GM19025 (cell line): Measurements from ENCODE around the gene SLC39A5.
"Not testable (repeated sequence)": the region's sequence is repeated elsewhere in the genome, so short reads cannot be mapped to it uniquely, and the experiment has no call there.

Experiments used
- ATAC-seq: cut with Tn5 transposase; IDR thresholded peaks from one replicate; pipeline ENCODE4 v1.9.1; 2021; ENCODE audit warnings: mild to moderate bottlenecking, low read depth, moderate library complexity; ENCODE audit not compliant: unreplicated experiment

The SLC39A5 gene

GRCh38 chr12:56241424-56242303 is 11.8 kb downstream of the SLC39A5 start:
- no peak for ATAC-seq

GRCh38 chr12:56242986-56243385 is 13.1 kb downstream of the SLC39A5 start:
- no peak for ATAC-seq

- ATAC-seq = no peak
Observed at GRCh38 chr12:56243731-56244181, 13.9 kb downstream of the SLC39A5 start.

GRCh38 chr12:56244494-56244893 is 14.6 kb downstream of the SLC39A5 start:
- ATAC-seq = no peak

GRCh38 chr12:56247923-56248322 is 18.1 kb downstream of the SLC39A5 start:
- ATAC-seq = no peak

- ATAC-seq = no peak
Observed at GRCh38 chr12:56248711-56249110, 18.9 kb downstream of the SLC39A5 start.

- ATAC-seq = no peak
Observed at GRCh38 chr12:56252649-56253048, 22.8 kb downstream of the SLC39A5 start.

- no peak for ATAC-seq
Observed at GRCh38 chr12:56253091-56253490, 23.2 kb downstream of the SLC39A5 start.

- no peak for ATAC-seq
Observed at GRCh38 chr12:56255671-56256070, 25.8 kb downstream of the SLC39A5 start.

- ATAC-seq = no peak
Observed at GRCh38 chr12:56256326-56256960, 26.6 kb downstream of the SLC39A5 start.

GRCh38 chr12:56257071-56257470 is 27.2 kb downstream of the SLC39A5 start:
- ATAC-seq = no peak

- ATAC-seq = no peak
Observed at GRCh38 chr12:56257491-56258067, 27.7 kb downstream of the SLC39A5 start.

GRCh38 chr12:56258068-56258819 is 28.4 kb downstream of the SLC39A5 start, which contains the start of gene ANKRD52:
Gene ANKRD52, minus strand, starts transcription at chr12:56258384. Its CDS starts 115 bp downstream, at chr12:56258269.
- peak; percentile 95 for ATAC-seq

- ATAC-seq = no peak
Observed at GRCh38 chr12:56258820-56259183, 29.0 kb downstream of the SLC39A5 start.

GRCh38 chr12:56260380-56260779 is 30.5 kb downstream of the SLC39A5 start:
- no peak for ATAC-seq

- ATAC-seq = no peak
Observed at GRCh38 chr12:56260921-56261320, 31.1 kb downstream of the SLC39A5 start.

- ATAC-seq = no peak
Observed at GRCh38 chr12:56261503-56262232, 31.8 kb downstream of the SLC39A5 start.

- ATAC-seq = not testable (repeated sequence)
Observed at GRCh38 chr12:56262955-56263354, 33.1 kb downstream of the SLC39A5 start.

GRCh38 chr12:56266068-56266692 is 36.3 kb downstream of the SLC39A5 start:
- ATAC-seq = not testable (repeated sequence)
